Hematopoietic multipotent progenitor cell treated with erythropoietin and hydrocortisone succinate and interleukin-3 and kit ligand, for 17 days (in vitro differentiated cells): ENCODE results near the gene RPS4Y2.
A peak's percentile ranks its signal among the peaks of the same experiment; 100 is the strongest.

Experiments
- DNase-seq: peaks from one replicate; pipeline ENCODE4 v3.0.0-alpha.2; 2015; ENCODE audit warnings: low spot score

Gene RPS4Y2

GRCh38 chrY:20755808-20756207 lies at the start of gene RPS4Y2:
Gene RPS4Y2 (plus strand): TSS chrY:20756108. CDS start chrY:20756164, 56 bp downstream.
- DNase-seq, result no peak

GRCh38 chrY:20714391-20714790 lies 41.5 kb upstream of the RPS4Y2 start:
- peak; percentile 64 for DNase-seq

- DNase-seq, result no peak
Measured at GRCh38 chrY:20726184-20726907, 29.6 kb upstream of the RPS4Y2 start.

GRCh38 chrY:20735200-20735599 lies 20.7 kb upstream of the RPS4Y2 start:
- no peak for DNase-seq

- peak; percentile 66 for DNase-seq
Measured at GRCh38 chrY:20739806-20740205, 16.1 kb upstream of the RPS4Y2 start.

- DNase-seq, result peak; percentile 79
Measured at GRCh38 chrY:20740609-20741008, 15.3 kb upstream of the RPS4Y2 start.

GRCh38 chrY:20745060-20745459 lies 10.8 kb upstream of the RPS4Y2 start:
- DNase-seq, result no peak

- DNase-seq, result no peak
Measured at GRCh38 chrY:20746919-20747318, 9.0 kb upstream of the RPS4Y2 start.

GRCh38 chrY:20763869-20764268 lies 8.0 kb downstream of the RPS4Y2 start:
- DNase-seq, result no peak

- no peak for DNase-seq
Measured at GRCh38 chrY:20765117-20765516, 9.2 kb downstream of the RPS4Y2 start.

GRCh38 chrY:20770755-20771154 lies 14.8 kb downstream of the RPS4Y2 start:
- no peak for DNase-seq

GRCh38 chrY:20776104-20776503 lies 20.2 kb downstream of the RPS4Y2 start:
- no peak for DNase-seq

- DNase-seq, result no peak
Measured at GRCh38 chrY:20780104-20780654, 24.3 kb downstream of the RPS4Y2 start.

- no peak for DNase-seq
Measured at GRCh38 chrY:20780776-20781175, 24.9 kb downstream of the RPS4Y2 start.

- no peak for DNase-seq
Measured at GRCh38 chrY:20781408-20781807, 25.5 kb downstream of the RPS4Y2 start.

GRCh38 chrY:20784965-20785364 lies 29.1 kb downstream of the RPS4Y2 start:
- no peak for DNase-seq

- no peak for DNase-seq
Measured at GRCh38 chrY:20787076-20787475, 31.2 kb downstream of the RPS4Y2 start.

- no peak for DNase-seq
Measured at GRCh38 chrY:20798351-20799049, 42.6 kb downstream of the RPS4Y2 start.

GRCh38 chrY:20802659-20803058 lies 46.8 kb downstream of the RPS4Y2 start:
- no peak for DNase-seq

- no peak for DNase-seq
Measured at GRCh38 chrY:20806243-20806642, 50.3 kb downstream of the RPS4Y2 start.

- no peak for DNase-seq
Measured at GRCh38 chrY:20813459-20813858, 57.6 kb downstream of the RPS4Y2 start.

GRCh38 chrY:20814794-20815193 lies 58.9 kb downstream of the RPS4Y2 start:
- DNase-seq, result no peak

GRCh38 chrY:20817067-20817466 lies 61.2 kb downstream of the RPS4Y2 start:
- no peak for DNase-seq
